T1000 (cell line): Measurements from ENCODE around the gene POU6F1.
"Not testable (repeated sequence)": the region's sequence is repeated elsewhere in the genome, so short reads cannot be mapped to it uniquely, and the experiment has no call there.

Experiments
- DNase-seq: peaks from one replicate; lab custom pipeline; 2025; ENCODE audit warnings: mixed read lengths; lab: John Stamatoyannopoulos, UW

POU6F1 gene

GRCh38 chr12:51217968-51218606 lies at the start of gene POU6F1:
POU6F1 (minus strand) TSS chr12:51218062; CDS start chr12:51206836, 11,226 bp downstream.
- no peak for DNase-seq

GRCh38 chr12:51265024-51265423 lies 47.2 kb upstream of the POU6F1 start:
- DNase-seq, result no peak

- DNase-seq, result no peak
These were observed 46.4 kb upstream of the POU6F1 start for GRCh38 chr12:51264297-51264696.

GRCh38 chr12:51263341-51263740 lies 45.5 kb upstream of the POU6F1 start:
- DNase-seq, result no peak

GRCh38 chr12:51262758-51263177 lies 44.9 kb upstream of the POU6F1 start:
- DNase-seq, result no peak

GRCh38 chr12:51259600-51259999 lies 41.7 kb upstream of the POU6F1 start:
- not testable (repeated sequence) for DNase-seq

- no peak for DNase-seq
These were observed 36.7 kb upstream of the POU6F1 start for GRCh38 chr12:51254536-51254935.

GRCh38 chr12:51253276-51253675 lies 35.4 kb upstream of the POU6F1 start:
- DNase-seq, result no peak

GRCh38 chr12:51247523-51248206 lies 29.8 kb upstream of the POU6F1 start:
- no peak for DNase-seq

GRCh38 chr12:51246254-51246853 lies 28.5 kb upstream of the POU6F1 start:
- DNase-seq, result no peak

GRCh38 chr12:51245476-51246253 lies 27.8 kb upstream of the POU6F1 start:
- no peak for DNase-seq

GRCh38 chr12:51244269-51244668 lies 26.4 kb upstream of the POU6F1 start:
- no peak for DNase-seq

GRCh38 chr12:51242876-51243275 lies 25.0 kb upstream of the POU6F1 start:
- DNase-seq, result no peak

GRCh38 chr12:51242120-51242519 lies 24.3 kb upstream of the POU6F1 start:
- no peak for DNase-seq

- DNase-seq, result no peak
These were observed 23.1 kb upstream of the POU6F1 start for GRCh38 chr12:51240971-51241370.

- peak; percentile 90 for DNase-seq
These were observed 20.9 kb upstream of the POU6F1 start, which contains the start of gene DAZAP2 for GRCh38 chr12:51238510-51239334. DAZAP2 (plus strand) TSS chr12:51238826; CDS start chr12:51238908, 82 bp downstream.

- DNase-seq, result no peak
These were observed 20.2 kb upstream of the POU6F1 start for GRCh38 chr12:51238037-51238509.

- DNase-seq, result no peak
These were observed 16.7 kb upstream of the POU6F1 start for GRCh38 chr12:51234530-51234929.

GRCh38 chr12:51232642-51233041 lies 14.8 kb upstream of the POU6F1 start:
- DNase-seq, result no peak

- no peak for DNase-seq
These were observed 11.4 kb upstream of the POU6F1 start for GRCh38 chr12:51229116-51229809.

GRCh38 chr12:51227962-51228361 lies 10.1 kb upstream of the POU6F1 start:
- no peak for DNase-seq
